Fibroblast of lung (primary cell): Measurements from ENCODE around the gene PIK3C2B. TPM values are rescaled to one million over a fixed set of nuclear protein-coding genes. Genes with fewer than 3 reads are reported as not detected.

Source experiments
- DNase-seq, 2 donors: peaks; one replicate each; pipeline versions ENCODE4 v3.0.0 to v3.0.0-alpha.2; 2010; ENCODE audit warnings: low read depth in 2 of 2
- H2AFZ ChIP-seq: 2 replicates; pipeline ENCODE4 v1.5.1; 2012; ENCODE audit warnings: low read length, control low read depth, inconsistent platforms
- H3K27ac ChIP-seq: 2 replicates; pipeline ENCODE4 v1.5.1; 2011; ENCODE audit warnings: low read length, control low read depth; ENCODE audit not compliant: insufficient read depth
- H3K27me3 ChIP-seq: 2 replicates; pipeline ENCODE4 v1.5.1; 2011; ENCODE audit warnings: mild to moderate bottlenecking, low read length; ENCODE audit not compliant: control insufficient read depth, insufficient read depth
- H3K36me3 ChIP-seq: 2 replicates; pipeline ENCODE4 v1.5.1; 2011; ENCODE audit warnings: low read length; ENCODE audit not compliant: control insufficient read depth, insufficient read depth
- H3K4me1 ChIP-seq: 2 replicates; pipeline ENCODE4 v1.5.1; 2011; ENCODE audit warnings: low read length; ENCODE audit not compliant: control insufficient read depth, insufficient read depth; ENCODE audit errors: extremely low read depth
- H3K4me2 ChIP-seq: 2 replicates; pipeline ENCODE4 v1.5.1; 2011; ENCODE audit warnings: low read length, control low read depth; ENCODE audit not compliant: insufficient read depth; ENCODE audit errors: extremely low read depth
- H3K4me3 ChIP-seq, 4 experiments: fragments of 200-600 bp in 1 of 4; sonication (generic) in 1 of 4; replicated peaks in 1 of 4; 2 replicates each; pipeline ENCODE4 v1.5.1; 2011 to 2016; ENCODE audit warnings: low read length in 4 of 4, low read depth in 3 of 4, mild to moderate bottlenecking in 3 of 4, control low read depth in 2 of 4, inconsistent platforms in 1 of 4, mixed read lengths in 1 of 4; ENCODE audit not compliant: insufficient read depth in 1 of 4; ENCODE audit errors: control extremely low read depth in 1 of 4
- H3K79me2 ChIP-seq: 2 replicates; pipeline ENCODE4 v1.5.1; 2012; ENCODE audit warnings: mild to moderate bottlenecking, low read length, inconsistent platforms; ENCODE audit not compliant: control insufficient read depth, insufficient read depth
- H3K9ac ChIP-seq: 2 replicates; pipeline ENCODE4 v1.5.1; 2011; ENCODE audit warnings: mild to moderate bottlenecking, low read length, control low read depth; ENCODE audit not compliant: insufficient read depth
- H3K9me3 ChIP-seq: 2 replicates; pipeline ENCODE4 v1.5.1; 2012; ENCODE audit warnings: low read depth, low read length; ENCODE audit not compliant: control insufficient read depth, insufficient read depth
- H4K20me1 ChIP-seq: 2 replicates; pipeline ENCODE4 v1.5.1; 2011; ENCODE audit warnings: low read length; ENCODE audit not compliant: control insufficient read depth, insufficient read depth; ENCODE audit errors: extremely low read depth
- CTCF ChIP-seq, 2 donors: IDR thresholded peaks in 1 of 2; conservative IDR thresholded peaks in 1 of 2; 1 replicate in 1 of 2; 2 replicates in 1 of 2; pipeline ENCODE4 v1.5.1; 2011 to 2012; ENCODE audit warnings: low read length in 2 of 2, control low read depth in 1 of 2, inconsistent platforms in 1 of 2, low read depth in 1 of 2, mild to moderate bottlenecking in 1 of 2
- EZH2 ChIP-seq: IDR thresholded peaks from 2 replicates; pipeline ENCODE4 v1.5.1; 2012; ENCODE audit warnings: low read length, control low read depth, mild to moderate bottlenecking; ENCODE audit errors: missing control alignments
- polyA plus RNA-seq, 2 donors: library from polyadenylated mRNA; depleted of rRNA in 1 of 2; stranded (reverse) in 1 of 2; unstranded in 1 of 2; fragments of >200 nt; gene quantifications; 2 replicates each; pipeline ENCODE4 v1.2.1, GENCODE V29; 2011 to 2012; ENCODE audit warnings: missing spikeins in 1 of 2
- total RNA-seq: library from RNA; depleted of rRNA; stranded (reverse); fragments of >200 nt; gene quantifications from 2 replicates; pipeline ENCODE4 v1.2.1, GENCODE V29; 2014

PIK3C2B gene
- total and polyA plus RNA-seq, 2 donors (not counting 1 experiment from before 2014, with no cell fraction given) = 2.4 to 2.5 TPM

DNA sequence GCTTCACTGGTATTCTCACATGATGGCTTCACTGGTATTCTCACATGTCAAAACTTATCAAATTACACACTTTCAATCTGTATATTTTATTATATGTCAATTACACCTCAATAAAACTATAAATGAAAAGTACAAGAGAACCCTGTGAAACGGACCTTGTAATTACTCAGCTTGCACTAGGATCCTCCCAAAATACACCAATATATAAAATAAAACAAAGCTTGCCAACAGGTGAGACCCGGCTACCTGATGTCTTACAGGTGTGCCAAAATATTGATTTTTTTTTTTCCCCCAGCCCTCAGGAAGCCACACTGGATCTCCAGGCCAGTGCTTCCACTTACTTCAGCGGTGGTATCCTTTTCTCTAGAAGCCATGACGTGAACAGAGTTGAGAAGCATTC, 22.9 kb downstream of the PIK3C2B start:
- no peak overlapping the region for H3K9ac ChIP-seq
- no peaks in the 10 kb centered on the region for H3K36me3 ChIP-seq
- H3K4me3 ChIP-seq = no peak overlapping the region
- no peaks in the 10 kb centered on the region for H4K20me1 ChIP-seq
- H3K9me3 ChIP-seq = no peaks in the 10 kb centered on the region
- no peaks in the 10 kb centered on the region for H3K4me1 ChIP-seq
- TF ChIP-seq EZH2 (no peak), CTCF (conservative IDR thresholded peaks at IDR 0.05 in 1 of 2, IDR thresholded peaks at IDR 0.05 in 1 of 2; ENCODE audit: low read depth in 1 of 2, low read length in 2 of 2) (no peak)
- H3K79me2 ChIP-seq = no peaks in the 10 kb centered on the region
- H3K4me2 ChIP-seq = no peak overlapping the region
- no peak overlapping the region for H3K27ac ChIP-seq
- H2AFZ ChIP-seq = no peak overlapping the region
- no peak for DNase-seq
- H3K27me3 ChIP-seq = peaks cover 20% of the 10 kb centered on the region

GRCh38 chr1:204469304-204469703, 25.3 kb downstream of the PIK3C2B start:
- H3K27ac ChIP-seq = no peak overlapping the region
- TF ChIP-seq CTCF (conservative IDR thresholded peaks at IDR 0.05 in 1 of 2, IDR thresholded peaks at IDR 0.05 in 1 of 2; ENCODE audit: low read depth in 1 of 2, low read length in 2 of 2) (no peak), EZH2 (no peak)
- no peak for DNase-seq
- H3K9ac ChIP-seq = no peak overlapping the region
- H3K36me3 ChIP-seq = no peaks in the 10 kb centered on the region
- no peak overlapping the region for H2AFZ ChIP-seq
- peaks cover 15% of the 10 kb centered on the region for H3K27me3 ChIP-seq
- no peak overlapping the region for H3K4me3 ChIP-seq
- H3K4me2 ChIP-seq = no peak overlapping the region
- no peaks in the 10 kb centered on the region for H3K4me1 ChIP-seq
- no peaks in the 10 kb centered on the region for H4K20me1 ChIP-seq
- no peaks in the 10 kb centered on the region for H3K79me2 ChIP-seq
- H3K9me3 ChIP-seq = no peaks in the 10 kb centered on the region

GRCh38 chr1:204468766-204469302, 25.8 kb downstream of the PIK3C2B start:
- H3K79me2 ChIP-seq = no peaks in the 10 kb centered on the region
- DNase-seq = no peak
- H3K27ac ChIP-seq = no peak overlapping the region
- H3K4me1 ChIP-seq = no peaks in the 10 kb centered on the region
- TF ChIP-seq CTCF (conservative IDR thresholded peaks at IDR 0.05 in 1 of 2, IDR thresholded peaks at IDR 0.05 in 1 of 2; ENCODE audit: low read depth in 1 of 2, low read length in 2 of 2) = no peak
- no peak for TF ChIP-seq EZH2
- no peak overlapping the region for H2AFZ ChIP-seq
- no peaks in the 10 kb centered on the region for H3K9me3 ChIP-seq
- no peaks in the 10 kb centered on the region for H3K36me3 ChIP-seq
- H4K20me1 ChIP-seq = no peaks in the 10 kb centered on the region
- H3K9ac ChIP-seq = no peak overlapping the region
- H3K4me3 ChIP-seq = no peak overlapping the region
- H3K4me2 ChIP-seq = no peak overlapping the region
- peaks cover 18% of the 10 kb centered on the region for H3K27me3 ChIP-seq
